Measurements from ENCODE around the gene UCMA. TPM values are rescaled to one million over a fixed set of nuclear protein-coding genes. Genes with fewer than 3 reads are reported as not detected.

UCMA gene
- total and polyA plus RNA-seq, 4 donors = not detected

DNA sequence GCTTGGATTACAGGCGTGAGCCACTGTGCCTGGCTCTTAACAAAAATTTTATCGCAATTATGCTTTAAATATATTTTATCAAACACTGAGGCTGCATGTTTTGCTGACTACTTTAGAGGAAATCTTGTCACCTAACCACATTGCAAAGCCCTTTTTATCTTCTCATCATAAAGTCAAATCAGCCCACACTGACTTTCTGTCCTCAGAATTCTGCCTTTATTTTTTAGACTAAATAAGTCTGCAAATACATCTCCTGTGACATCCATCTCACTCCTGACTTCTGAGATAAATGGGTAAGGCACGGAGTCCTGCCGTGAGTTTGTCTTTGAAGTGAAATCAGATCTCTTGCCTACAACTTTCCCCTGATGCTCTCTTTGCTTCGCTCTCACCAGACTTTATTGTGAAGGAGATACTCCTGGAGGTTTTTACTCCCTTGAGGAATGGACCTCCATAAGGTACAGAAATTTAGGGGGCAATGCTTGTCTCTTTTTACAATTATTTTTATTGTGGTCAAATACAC lies 23.5 kb upstream of the UCMA start:
- Histone ChIP-seq H3K36me3 (ENCODE audit: control insufficient read depth in 4 of 4, insufficient read depth in 3 of 4, low read depth in 1 of 4, low read length in 3 of 4) (no peaks in the 10 kb centered on the region), H3K4me1 (ENCODE audit: control insufficient read depth in 4 of 4, insufficient read depth in 4 of 4, low read length in 3 of 4) (no peaks in the 10 kb centered on the region), H3K9me3 (ENCODE audit: control insufficient read depth in 4 of 4, low read length in 3 of 4) (no peaks in the 10 kb centered on the region), H3K4me3 (ENCODE audit: low read depth in 1 of 3, low read length in 3 of 3) (no peak overlapping the region), H3K27ac (ENCODE audit: low read depth in 1 of 2, low read length in 2 of 2) (no peak overlapping the region), H3K27me3 (ENCODE audit: control insufficient read depth in 4 of 4, insufficient read depth in 4 of 4, low read length in 3 of 4) (no peaks in the 10 kb centered on the region), H3K9ac (ENCODE audit: low read depth in 1 of 2, low read length in 2 of 2) (no peak overlapping the region)
- no peak for DNase-seq (ENCODE audit: low spot score)
- WGBS = 87% methylated on average over 5 of the region's 5 CpGs
- TF ChIP-seq NR2F2 (IDR thresholded peaks at IDR 0.05) (no peak), FOXA1 (IDR thresholded peaks at IDR 0.05) (no peak), RXRA (IDR thresholded peaks at IDR 0.05) (no peak), EGR1 (IDR thresholded peaks at IDR 0.05; ENCODE audit: low read depth in 2 of 2) (no peak), FOXA2 (IDR thresholded peaks at IDR 0.05) (no peak)
- TF ChIP-seq, protein P1, sequence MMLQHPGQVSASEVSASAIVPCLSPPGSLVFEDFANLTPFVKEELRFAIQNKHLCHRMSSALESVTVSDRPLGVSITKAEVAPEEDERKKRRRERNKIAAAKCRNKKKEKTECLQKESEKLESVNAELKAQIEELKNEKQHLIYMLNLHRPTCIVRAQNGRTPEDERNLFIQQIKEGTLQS (IDR thresholded peaks at IDR 0.05) = no peak
- TF ChIP-seq, protein P2, sequence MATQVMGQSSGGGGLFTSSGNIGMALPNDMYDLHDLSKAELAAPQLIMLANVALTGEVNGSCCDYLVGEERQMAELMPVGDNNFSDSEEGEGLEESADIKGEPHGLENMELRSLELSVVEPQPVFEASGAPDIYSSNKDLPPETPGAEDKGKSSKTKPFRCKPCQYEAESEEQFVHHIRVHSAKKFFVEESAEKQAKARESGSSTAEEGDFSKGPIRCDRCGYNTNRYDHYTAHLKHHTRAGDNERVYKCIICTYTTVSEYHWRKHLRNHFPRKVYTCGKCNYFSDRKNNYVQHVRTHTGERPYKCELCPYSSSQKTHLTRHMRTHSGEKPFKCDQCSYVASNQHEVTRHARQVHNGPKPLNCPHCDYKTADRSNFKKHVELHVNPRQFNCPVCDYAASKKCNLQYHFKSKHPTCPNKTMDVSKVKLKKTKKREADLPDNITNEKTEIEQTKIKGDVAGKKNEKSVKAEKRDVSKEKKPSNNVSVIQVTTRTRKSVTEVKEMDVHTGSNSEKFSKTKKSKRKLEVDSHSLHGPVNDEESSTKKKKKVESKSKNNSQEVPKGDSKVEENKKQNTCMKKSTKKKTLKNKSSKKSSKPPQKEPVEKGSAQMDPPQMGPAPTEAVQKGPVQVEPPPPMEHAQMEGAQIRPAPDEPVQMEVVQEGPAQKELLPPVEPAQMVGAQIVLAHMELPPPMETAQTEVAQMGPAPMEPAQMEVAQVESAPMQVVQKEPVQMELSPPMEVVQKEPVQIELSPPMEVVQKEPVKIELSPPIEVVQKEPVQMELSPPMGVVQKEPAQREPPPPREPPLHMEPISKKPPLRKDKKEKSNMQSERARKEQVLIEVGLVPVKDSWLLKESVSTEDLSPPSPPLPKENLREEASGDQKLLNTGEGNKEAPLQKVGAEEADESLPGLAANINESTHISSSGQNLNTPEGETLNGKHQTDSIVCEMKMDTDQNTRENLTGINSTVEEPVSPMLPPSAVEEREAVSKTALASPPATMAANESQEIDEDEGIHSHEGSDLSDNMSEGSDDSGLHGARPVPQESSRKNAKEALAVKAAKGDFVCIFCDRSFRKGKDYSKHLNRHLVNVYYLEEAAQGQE (IDR thresholded peaks at IDR 0.05) = no peak

DNA sequence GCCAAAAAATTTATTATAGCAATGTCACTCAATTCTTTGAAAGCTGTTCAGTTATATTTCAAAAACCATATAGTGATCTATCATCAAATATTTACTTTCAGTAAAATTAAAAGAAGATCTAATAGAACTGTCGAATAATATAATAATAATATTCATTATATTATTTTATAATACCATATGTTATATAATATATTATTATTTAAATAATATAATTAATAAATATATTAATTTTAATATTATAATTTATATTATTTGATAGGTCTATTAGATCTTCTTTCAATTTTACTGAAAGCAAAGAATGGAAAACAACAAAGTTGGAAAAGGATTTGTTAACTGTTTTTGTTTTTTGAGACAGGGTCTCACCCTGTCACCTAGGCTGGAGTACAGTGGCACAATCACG lies 22.5 kb upstream of the UCMA start:
- H3K9ac ChIP-seq (ENCODE audit: low read depth in 1 of 2, low read length in 2 of 2) = no peak overlapping the region
- H3K4me1 ChIP-seq (ENCODE audit: control insufficient read depth in 4 of 4, insufficient read depth in 4 of 4, low read length in 3 of 4) = no peaks in the 10 kb centered on the region
- no peaks in the 10 kb centered on the region for H3K9me3 ChIP-seq (ENCODE audit: control insufficient read depth in 4 of 4, low read length in 3 of 4)
- no peak for DNase-seq (ENCODE audit: low spot score)
- 87% methylated on average over 2 of the region's 2 CpGs for WGBS
- no peak overlapping the region for H3K27ac ChIP-seq (ENCODE audit: low read depth in 1 of 2, low read length in 2 of 2)
- no peak overlapping the region for H3K4me3 ChIP-seq (ENCODE audit: low read depth in 1 of 3, low read length in 3 of 3)
- no peaks in the 10 kb centered on the region for H3K36me3 ChIP-seq (ENCODE audit: control insufficient read depth in 4 of 4, insufficient read depth in 3 of 4, low read depth in 1 of 4, low read length in 3 of 4)
- TF ChIP-seq EGR1 (IDR thresholded peaks at IDR 0.05; ENCODE audit: low read depth in 2 of 2) = no peak
- TF ChIP-seq, protein P1 (IDR thresholded peaks at IDR 0.05) = no peak
- TF ChIP-seq, protein P3, sequence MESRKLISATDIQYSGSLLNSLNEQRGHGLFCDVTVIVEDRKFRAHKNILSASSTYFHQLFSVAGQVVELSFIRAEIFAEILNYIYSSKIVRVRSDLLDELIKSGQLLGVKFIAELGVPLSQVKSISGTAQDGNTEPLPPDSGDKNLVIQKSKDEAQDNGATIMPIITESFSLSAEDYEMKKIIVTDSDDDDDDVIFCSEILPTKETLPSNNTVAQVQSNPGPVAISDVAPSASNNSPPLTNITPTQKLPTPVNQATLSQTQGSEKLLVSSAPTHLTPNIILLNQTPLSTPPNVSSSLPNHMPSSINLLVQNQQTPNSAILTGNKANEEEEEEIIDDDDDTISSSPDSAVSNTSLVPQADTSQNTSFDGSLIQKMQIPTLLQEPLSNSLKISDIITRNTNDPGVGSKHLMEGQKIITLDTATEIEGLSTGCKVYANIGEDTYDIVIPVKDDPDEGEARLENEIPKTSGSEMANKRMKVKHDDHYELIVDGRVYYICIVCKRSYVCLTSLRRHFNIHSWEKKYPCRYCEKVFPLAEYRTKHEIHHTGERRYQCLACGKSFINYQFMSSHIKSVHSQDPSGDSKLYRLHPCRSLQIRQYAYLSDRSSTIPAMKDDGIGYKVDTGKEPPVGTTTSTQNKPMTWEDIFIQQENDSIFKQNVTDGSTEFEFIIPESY (IDR thresholded peaks at IDR 0.05) = no peak
- TF ChIP-seq, protein P4, sequence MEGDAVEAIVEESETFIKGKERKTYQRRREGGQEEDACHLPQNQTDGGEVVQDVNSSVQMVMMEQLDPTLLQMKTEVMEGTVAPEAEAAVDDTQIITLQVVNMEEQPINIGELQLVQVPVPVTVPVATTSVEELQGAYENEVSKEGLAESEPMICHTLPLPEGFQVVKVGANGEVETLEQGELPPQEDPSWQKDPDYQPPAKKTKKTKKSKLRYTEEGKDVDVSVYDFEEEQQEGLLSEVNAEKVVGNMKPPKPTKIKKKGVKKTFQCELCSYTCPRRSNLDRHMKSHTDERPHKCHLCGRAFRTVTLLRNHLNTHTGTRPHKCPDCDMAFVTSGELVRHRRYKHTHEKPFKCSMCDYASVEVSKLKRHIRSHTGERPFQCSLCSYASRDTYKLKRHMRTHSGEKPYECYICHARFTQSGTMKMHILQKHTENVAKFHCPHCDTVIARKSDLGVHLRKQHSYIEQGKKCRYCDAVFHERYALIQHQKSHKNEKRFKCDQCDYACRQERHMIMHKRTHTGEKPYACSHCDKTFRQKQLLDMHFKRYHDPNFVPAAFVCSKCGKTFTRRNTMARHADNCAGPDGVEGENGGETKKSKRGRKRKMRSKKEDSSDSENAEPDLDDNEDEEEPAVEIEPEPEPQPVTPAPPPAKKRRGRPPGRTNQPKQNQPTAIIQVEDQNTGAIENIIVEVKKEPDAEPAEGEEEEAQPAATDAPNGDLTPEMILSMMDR (IDR thresholded peaks at IDR 0.05; ENCODE audit: low read depth, low read length, missing input control) = no peak
- no peaks in the 10 kb centered on the region for H3K27me3 ChIP-seq (ENCODE audit: control insufficient read depth in 4 of 4, insufficient read depth in 4 of 4, low read length in 3 of 4)

Measured in liver (tissue), 9 donors.